Tibial artery (tissue), 4 donors: Measurements from ENCODE around the gene LMO3.

Source experiments
- DNase-seq, 2 donors: peaks; one replicate each; pipeline ENCODE4 v3.0.0-alpha.2; 2019
- H3K27ac ChIP-seq, 2 donors: fragments of 200-600 bp; sonication (generic) in 1 of 2; 1 replicate in 1 of 2; 2 replicates in 1 of 2; pipeline ENCODE4 v1.5.1; 2018 to 2019; ENCODE audit warnings: mild to moderate bottlenecking in 1 of 2
- H3K27me3 ChIP-seq, 2 donors: fragments of 200-600 bp; sonication (generic) in 1 of 2; one replicate each; pipeline versions ENCODE4 v1.5.1 to v1.6.0; 2016 to 2019
- H3K36me3 ChIP-seq, 3 donors: fragments of 200-600 bp; sonication (generic) in 2 of 3; one replicate each; pipeline ENCODE4 v1.5.1; 2016 to 2019; ENCODE audit warnings: mild to moderate bottlenecking in 2 of 3
- H3K4me1 ChIP-seq, 4 donors: fragments of 200-600 bp; sonication (generic) in 2 of 4; 1 replicate in 3 of 4; 2 replicates in 1 of 4; pipeline ENCODE4 v1.5.1; 2016 to 2019
- H3K4me3 ChIP-seq, 2 donors: fragments of 200-600 bp; sonication (generic) in 1 of 2; 1 replicate in 1 of 2; 2 replicates in 1 of 2; pipeline ENCODE4 v1.5.1; 2018 to 2019; ENCODE audit warnings: mild to moderate bottlenecking in 2 of 2
- H3K9me3 ChIP-seq, 3 donors: fragments of 200-600 bp; sonication (generic) in 1 of 3; one replicate each; pipeline ENCODE4 v1.5.1; 2016 to 2019
- CTCF ChIP-seq, 2 experiments: fragments of 200-600 bp in 1 of 2; fragments of 450-650 bp in 1 of 2; IDR thresholded peaks; one replicate each; pipeline ENCODE4 v1.5.1; 2017 to 2019; ENCODE audit warnings: antibody characterized with exemption in 2 of 2, mild to moderate bottlenecking in 1 of 2, moderate library complexity in 1 of 2
- intact Hi-C: fragments of 100-400 bp; cut with DNase I; formaldehyde crosslinking; loops from one replicate; pipeline ENCODE4 v1.15.0; 2023; ENCODE audit warnings: low total_unique reads

Gene LMO3

DNA sequence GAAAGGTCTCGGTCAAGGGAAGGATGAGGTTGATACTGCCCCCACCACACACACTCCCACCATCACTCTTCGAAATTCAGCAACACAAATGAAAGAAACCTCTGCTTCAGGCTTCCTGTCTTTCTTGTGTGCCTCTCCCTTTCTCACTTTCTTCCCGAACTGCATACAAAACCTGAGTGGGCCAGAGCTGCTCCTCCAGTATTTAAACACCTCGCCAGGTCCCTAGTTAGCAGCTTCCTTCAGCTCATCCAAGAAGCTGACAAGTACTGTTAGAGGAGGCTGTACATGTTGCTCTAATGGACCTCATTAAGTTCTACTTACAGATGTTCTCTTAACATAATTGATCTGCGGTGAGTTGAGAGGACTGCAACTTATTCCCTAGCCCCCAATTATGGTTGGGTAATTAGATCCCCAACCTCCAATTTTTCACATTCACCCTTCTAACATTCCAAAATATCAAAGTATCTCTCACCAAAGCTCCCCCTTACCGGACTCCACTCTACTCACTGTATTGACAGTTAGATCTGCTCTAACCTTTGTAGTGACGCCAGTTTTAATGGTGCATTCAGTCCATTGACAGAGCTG lies 4.1 kb upstream of the LMO3 start:
- Histone ChIP-seq H3K4me1 (peaks cover 0 to 16% (median 5%) of the 10 kb centered on the region in 4 donors), H3K36me3 (no peaks in the 10 kb centered on the region), H3K4me3 (peak overlapping the region; percentile 21 to 26), H3K9me3 (no peaks in the 10 kb centered on the region), H3K27ac (peak overlapping the region; percentile 8 to 65), H3K27me3 (no peaks in the 10 kb centered on the region)
- intact Hi-C loops = no loop called here
- DNase-seq = no peak
- no peak for TF ChIP-seq CTCF (IDR thresholded peaks at IDR 0.05)

DNA sequence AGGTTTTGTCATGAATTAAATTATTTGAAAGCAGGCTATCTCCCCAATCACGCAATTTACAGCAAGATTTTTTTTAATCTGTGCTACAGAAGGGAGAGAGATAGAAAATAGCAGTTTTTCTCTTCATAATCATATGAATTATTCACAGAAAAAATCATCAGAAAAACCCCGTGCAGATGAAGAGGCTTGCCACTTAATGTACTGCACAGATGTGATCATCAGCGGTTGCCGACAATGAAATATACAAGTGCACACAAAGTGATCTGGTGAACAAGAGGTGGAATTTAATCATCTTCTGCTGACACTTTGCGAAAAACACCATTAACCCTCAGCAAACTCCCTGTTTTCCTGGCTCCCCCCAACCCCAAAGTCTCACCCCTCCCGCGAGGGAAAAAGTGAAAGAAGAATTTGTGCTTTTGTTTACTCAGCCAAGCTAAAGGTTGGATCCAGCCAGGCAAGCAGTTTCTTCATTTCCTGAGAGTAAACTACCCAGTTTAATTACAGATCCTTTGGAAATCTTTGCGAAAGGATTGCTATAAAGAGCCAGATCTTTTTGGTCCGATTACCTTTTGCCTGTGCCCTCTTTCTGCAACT lies 3.1 kb upstream of the LMO3 start:
- intact Hi-C loops = no loop called here
- Histone ChIP-seq H3K4me3 (peak overlapping the region; percentile 21 to 26), H3K36me3 (no peaks in the 10 kb centered on the region), H3K27ac (peak overlapping the region; percentile 8 to 65), H3K27me3 (no peaks in the 10 kb centered on the region), H3K4me1 (peaks cover 0 to 16% (median 5%) of the 10 kb centered on the region in 4 donors), H3K9me3 (no peaks in the 10 kb centered on the region)
- TF ChIP-seq CTCF (IDR thresholded peaks at IDR 0.05) = no peak
- no peak for DNase-seq

DNA sequence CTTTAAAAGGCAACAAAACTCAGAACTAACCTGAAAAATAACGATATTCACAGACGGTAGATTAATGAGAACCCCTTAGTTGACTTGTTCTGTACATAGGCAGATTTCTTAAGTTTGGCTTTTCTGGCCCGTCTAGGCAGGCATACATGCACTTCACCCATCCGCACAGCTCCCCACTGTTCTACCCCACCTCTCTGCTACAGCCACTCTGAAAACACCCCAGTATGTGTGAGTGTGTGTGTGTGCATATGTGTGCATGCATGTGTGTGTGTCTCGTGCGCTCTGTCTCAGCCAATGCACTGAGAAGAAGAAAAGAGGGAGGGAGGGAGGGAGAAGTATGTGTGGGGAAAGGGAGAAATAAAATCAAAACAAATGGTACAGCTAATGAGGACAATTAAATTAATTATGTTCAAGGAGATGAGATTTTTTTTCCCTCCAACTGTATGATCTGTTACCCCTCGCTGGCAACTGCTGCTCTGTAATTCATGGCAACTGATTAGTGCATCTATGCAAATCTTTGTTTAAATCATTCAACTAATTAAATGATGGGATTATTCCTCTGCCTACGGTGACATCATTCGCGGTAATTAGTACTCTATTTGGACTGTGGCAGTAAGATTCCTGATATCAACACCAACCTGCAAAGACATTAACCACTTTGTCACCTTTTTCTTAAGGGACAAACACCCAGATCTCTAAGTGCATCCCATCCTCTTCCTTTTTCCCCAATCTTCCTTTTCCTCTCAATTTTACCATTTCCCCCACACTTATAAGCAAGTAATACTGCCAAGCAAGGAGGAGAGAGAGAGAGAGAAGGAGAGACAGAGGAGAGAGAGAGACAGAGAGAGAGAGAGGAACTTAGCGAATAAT lies 2.2 kb upstream of the LMO3 start:
- no peak for TF ChIP-seq CTCF (IDR thresholded peaks at IDR 0.05)
- Histone ChIP-seq H3K4me3 (no peak overlapping the region), H3K9me3 (no peaks in the 10 kb centered on the region), H3K27me3 (no peaks in the 10 kb centered on the region), H3K27ac (peak overlapping the region; percentile 63 to 65), H3K4me1 (peaks cover 0 to 16% (median 5%) of the 10 kb centered on the region in 4 donors), H3K36me3 (no peaks in the 10 kb centered on the region)
- no peak for DNase-seq
- intact Hi-C loops = no loop called here

GRCh38 chr12:16606991-16607390 lies 1.0 kb upstream of the LMO3 start:
- no peaks in the 10 kb centered on the region for H3K9me3 ChIP-seq
- no peak for TF ChIP-seq CTCF (IDR thresholded peaks at IDR 0.05)
- intact Hi-C loops = no loop called here
- H3K27ac ChIP-seq = peak overlapping the region; percentile 63 to 65
- DNase-seq = no peak
- no peaks in the 10 kb centered on the region for H3K36me3 ChIP-seq
- H3K4me1 ChIP-seq = peaks cover 0 to 16% (median 5%) of the 10 kb centered on the region in 4 donors
- no peaks in the 10 kb centered on the region for H3K27me3 ChIP-seq
- peak overlapping the region; percentile 50 to 51 for H3K4me3 ChIP-seq

DNA sequence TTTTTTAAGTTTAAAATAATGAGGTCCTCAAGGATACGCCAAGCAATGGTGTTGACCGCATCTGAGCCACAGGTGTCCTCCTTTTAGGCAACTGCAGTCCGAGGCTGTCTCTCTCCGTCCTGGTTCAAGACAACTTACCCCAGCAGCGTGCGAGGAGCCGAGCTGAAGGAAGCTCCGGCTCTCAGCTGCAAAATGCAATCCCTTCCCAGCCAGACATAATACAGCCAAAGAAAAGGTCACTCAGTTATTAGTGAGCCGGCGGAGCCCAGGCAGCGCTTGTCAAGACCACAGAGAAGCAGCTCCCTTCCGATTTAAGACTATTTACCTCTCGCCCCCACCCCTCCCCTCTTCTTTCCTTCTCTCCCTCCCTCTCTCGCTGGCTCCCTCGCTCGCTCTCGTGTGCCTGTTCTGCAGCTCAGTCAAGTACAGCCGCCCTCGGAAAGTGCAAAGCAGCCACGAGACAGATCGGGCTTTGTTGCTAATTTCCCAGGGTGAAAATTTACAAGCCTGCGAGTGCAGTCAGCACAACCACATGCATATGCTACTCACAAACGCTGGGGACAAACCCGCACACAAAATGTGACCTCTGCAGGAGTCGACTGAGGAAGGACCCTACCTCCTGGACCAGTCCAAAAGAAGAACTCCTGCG lies 363 bp upstream of the LMO3 start:
- peak; percentile 54 to 68 for DNase-seq
- Histone ChIP-seq H3K4me3 (peak overlapping the region; percentile 50 to 51), H3K4me1 (peaks cover 0 to 16% (median 5%) of the 10 kb centered on the region in 4 donors), H3K36me3 (no peaks in the 10 kb centered on the region), H3K9me3 (no peaks in the 10 kb centered on the region), H3K27me3 (no peaks in the 10 kb centered on the region), H3K27ac (peak overlapping the region; percentile 63 to 65)
- TF ChIP-seq CTCF (IDR thresholded peaks at IDR 0.05) = no peak
- intact Hi-C loops = no loop called here
